HG02970 (cell line): ENCODE results near the gene RET.

Experiments used
- ATAC-seq: cut with Tn5 transposase; IDR thresholded peaks from one replicate; pipeline ENCODE4 v1.9.1; 2021; ENCODE audit warnings: mild to moderate bottlenecking, moderate library complexity, moderate number of reproducible peaks; ENCODE audit not compliant: unreplicated experiment, low FRiP score

The RET gene

GRCh38 chr10:43076876-43077420 lies at the start of gene RET:
TSS of gene RET (plus strand) at chr10:43077069. CDS start at chr10:43077259, 190 bp downstream.
- ATAC-seq = no peak

- ATAC-seq = no peak
Measured at GRCh38 chr10:43027331-43027955, 49.4 kb upstream of the RET start.

- no peak for ATAC-seq
Measured at GRCh38 chr10:43028143-43028542, 48.7 kb upstream of the RET start.

- no peak for ATAC-seq
Measured at GRCh38 chr10:43029043-43029442, 47.8 kb upstream of the RET start.

GRCh38 chr10:43032613-43033012 lies 44.3 kb upstream of the RET start:
- ATAC-seq = no peak

GRCh38 chr10:43035800-43036199 lies 41.1 kb upstream of the RET start:
- ATAC-seq = no peak

- ATAC-seq = no peak
Measured at GRCh38 chr10:43036481-43037428, 40.1 kb upstream of the RET start.

GRCh38 chr10:43037440-43037839 lies 39.4 kb upstream of the RET start:
- no peak for ATAC-seq

- ATAC-seq = no peak
Measured at GRCh38 chr10:43037942-43038782, 38.7 kb upstream of the RET start.

- ATAC-seq = no peak
Measured at GRCh38 chr10:43038783-43039623, 37.9 kb upstream of the RET start.

- no peak for ATAC-seq
Measured at GRCh38 chr10:43039624-43040481, 37.0 kb upstream of the RET start.

GRCh38 chr10:43040482-43041256 lies 36.2 kb upstream of the RET start:
- ATAC-seq = no peak

GRCh38 chr10:43041422-43042342 lies 35.2 kb upstream of the RET start:
- ATAC-seq = no peak

- ATAC-seq = no peak
Measured at GRCh38 chr10:43042503-43043341, 34.1 kb upstream of the RET start.

- no peak for ATAC-seq
Measured at GRCh38 chr10:43043342-43043772, 33.5 kb upstream of the RET start.
